Esophagus squamous epithelium (tissue), 5 donors: ENCODE data around the gene PP2D1. TPM values are rescaled to one million over a fixed set of nuclear protein-coding genes. Genes with fewer than 3 reads are reported as not detected.
A peak's percentile ranks its signal among the peaks of the same experiment; 100 is the strongest.
"Not testable (repeated sequence)": the region's sequence is repeated elsewhere in the genome, so short reads cannot be mapped to it uniquely, and the experiment has no call there.

ENCODE experiments used
- DNase-seq: peaks from one replicate; lab custom pipeline; 2025; lab: John Stamatoyannopoulos, UW
- H3K27ac ChIP-seq, 4 donors: fragments of 200-600 bp; sonication (generic); one replicate each; pipeline ENCODE4 v1.5.1; 2016 to 2019; ENCODE audit warnings: mild to moderate bottlenecking in 1 of 4
- H3K27me3 ChIP-seq, 4 donors: fragments of 200-600 bp; sonication (generic); 1 replicate in 3 of 4; 2 replicates in 1 of 4; pipeline versions ENCODE4 v1.5.1 to v1.6.0; 2017 to 2021; ENCODE audit warnings: antibody characterized with exemption in 1 of 4
- H3K36me3 ChIP-seq, 3 donors: fragments of 200-600 bp; sonication (generic); one replicate each; pipeline ENCODE4 v1.5.1; 2016 to 2019
- H3K4me1 ChIP-seq, 3 donors: fragments of 200-600 bp; sonication (generic); one replicate each; pipeline ENCODE4 v1.5.1; 2017 to 2019
- H3K4me3 ChIP-seq, 4 donors: fragments of 200-600 bp; sonication (generic); 1 replicate in 3 of 4; 2 replicates in 1 of 4; pipeline ENCODE4 v1.5.1; 2016 to 2019; ENCODE audit warnings: mild to moderate bottlenecking in 2 of 4, moderate library complexity in 1 of 4
- H3K9me3 ChIP-seq, 3 donors: fragments of 200-600 bp; sonication (generic); one replicate each; pipeline ENCODE4 v1.5.1; 2016 to 2019
- CTCF ChIP-seq, 6 experiments: fragments of 450-650 bp in 4 of 6; fragments of 200-600 bp in 2 of 6; sonication (generic) in 2 of 6; IDR thresholded peaks; one replicate each; pipeline ENCODE4 v1.5.1; 2016 to 2019; ENCODE audit warnings: antibody characterized with exemption in 6 of 6, mild to moderate bottlenecking in 4 of 6, moderate library complexity in 4 of 6
- POLR2A ChIP-seq, 4 donors: fragments of 450-650 bp; IDR thresholded peaks; one replicate each; pipeline ENCODE4 v1.6.1; 2017; ENCODE audit warnings: antibody characterized with exemption in 4 of 4, mild to moderate bottlenecking in 4 of 4, moderate library complexity in 3 of 4
- WGBS, 2 donors: methylation state at CpG; one replicate each; pipeline ENCODE4 v1.1.5; 2018; 5-methylcytosine and 5-hydroxymethylcytosine counted together
- intact Hi-C: fragments of 100-400 bp; cut with DNase I; formaldehyde crosslinking; loops from one replicate; pipeline ENCODE4 v1.15.0; 2022
- total RNA-seq, 4 donors: library from RNA; depleted of rRNA; stranded (reverse); fragments of >200 nt; gene quantifications; one replicate each; pipeline ENCODE4 v1.1.0, GENCODE V29; 2016
- donor health status: DM: yes; HTN: yes; CAD: no.

The PP2D1 gene
- total RNA-seq, 4 donors from 2014 or later = not detected

- intact Hi-C loops = no loop called here
- Histone ChIP-seq H3K9me3 (no peaks in the 10 kb centered on the region), H3K27ac (peak overlapping the region; percentile 95 to 99 (median 96)), H3K27me3 (no peaks in the 10 kb centered on the region), H3K4me3 (peak overlapping the region; percentile 74 to 97 (median 84)), H3K36me3 (no peaks in the 10 kb centered on the region), H3K4me1 (peaks cover 20 to 40% (median 20%) of the 10 kb centered on the region in 3 donors)
- no peak for TF ChIP-seq CTCF (IDR thresholded peaks at IDR 0.05)
- TF ChIP-seq POLR2A (IDR thresholded peaks at IDR 0.05) = no peak
- 20 to 25% methylated on average over 16 of the region's 16 CpGs for WGBS, 2 donors
- no peak for DNase-seq
Observed at GRCh38 chr3:20038699-20039465, 26.8 kb upstream of the PP2D1 start.

- no peak for TF ChIP-seq CTCF (IDR thresholded peaks at IDR 0.05)
- no peak for TF ChIP-seq POLR2A (IDR thresholded peaks at IDR 0.05)
- H3K4me3 ChIP-seq = no peak overlapping the region
- no peak overlapping the region for H3K27ac ChIP-seq
- no peaks in the 10 kb centered on the region for H3K9me3 ChIP-seq
- no peaks in the 10 kb centered on the region for H3K27me3 ChIP-seq
- H3K36me3 ChIP-seq = no peaks in the 10 kb centered on the region
- 85 to 94% methylated on average over 1 of the region's 1 CpG for WGBS, 2 donors
- H3K4me1 ChIP-seq = peaks cover 8 to 26% (median 9%) of the 10 kb centered on the region in 3 donors
- DNase-seq = no peak
- intact Hi-C loops = no loop called here
Observed at GRCh38 chr3:20037255-20037996, 25.4 kb upstream of the PP2D1 start.

- TF ChIP-seq POLR2A (IDR thresholded peaks at IDR 0.05) = no peak
- no peak for TF ChIP-seq CTCF (IDR thresholded peaks at IDR 0.05)
- no peak for DNase-seq
- Histone ChIP-seq H3K27me3 (no peaks in the 10 kb centered on the region), H3K9me3 (no peaks in the 10 kb centered on the region), H3K4me3 (no peak overlapping the region), H3K36me3 (no peaks in the 10 kb centered on the region), H3K27ac (no peak overlapping the region), H3K4me1 (peaks cover 0 to 14% (median 8%) of the 10 kb centered on the region in 3 donors)
- intact Hi-C loops = no loop called here
- WGBS, 2 donors = 89 to 95% methylated on average over 4 of the region's 4 CpGs
Observed at GRCh38 chr3:20035019-20035418, 23.0 kb upstream of the PP2D1 start.

- H3K9me3 ChIP-seq, intact Hi-C loops, H3K27ac ChIP-seq, H3K27me3 ChIP-seq, H3K4me3 ChIP-seq, H3K4me1 ChIP-seq, H3K36me3 ChIP-seq, DNase-seq: not testable (repeated sequence)
- 86 to 87% methylated on average over 4 to 7 of the region's 7 CpGs for WGBS, 2 donors
Observed at GRCh38 chr3:20031939-20032338, 19.9 kb upstream of the PP2D1 start.

GRCh38 chr3:20028905-20029331 lies 16.9 kb upstream of the PP2D1 start:
- peaks cover 3 to 11% (median 7%) of the 10 kb centered on the region in 3 donors for H3K4me1 ChIP-seq
- no peak overlapping the region for H3K27ac ChIP-seq
- no peak for DNase-seq
- no peak overlapping the region for H3K4me3 ChIP-seq
- TF ChIP-seq POLR2A (IDR thresholded peaks at IDR 0.05) (no peak), CTCF (IDR thresholded peaks at IDR 0.05) (no peak)
- intact Hi-C loops = loop anchor here (10.0 kb wide), 1 partner anchor 134 kb away; no protein-coding TSS in a partner anchor
- H3K9me3 ChIP-seq = no peaks in the 10 kb centered on the region
- 74 to 84% methylated on average over 7 of the region's 7 CpGs for WGBS, 2 donors
- H3K36me3 ChIP-seq = no peaks in the 10 kb centered on the region
- no peaks in the 10 kb centered on the region for H3K27me3 ChIP-seq
